ENCODE data around the gene SLMAP. TPM values are rescaled to one million over a fixed set of nuclear protein-coding genes. Genes with fewer than 3 reads are reported as not detected.

Gene SLMAP
- polyA plus RNA-seq, 1 of the 3 experiments (the other 2 are of a cell fraction) = 10.5 TPM

DNA sequence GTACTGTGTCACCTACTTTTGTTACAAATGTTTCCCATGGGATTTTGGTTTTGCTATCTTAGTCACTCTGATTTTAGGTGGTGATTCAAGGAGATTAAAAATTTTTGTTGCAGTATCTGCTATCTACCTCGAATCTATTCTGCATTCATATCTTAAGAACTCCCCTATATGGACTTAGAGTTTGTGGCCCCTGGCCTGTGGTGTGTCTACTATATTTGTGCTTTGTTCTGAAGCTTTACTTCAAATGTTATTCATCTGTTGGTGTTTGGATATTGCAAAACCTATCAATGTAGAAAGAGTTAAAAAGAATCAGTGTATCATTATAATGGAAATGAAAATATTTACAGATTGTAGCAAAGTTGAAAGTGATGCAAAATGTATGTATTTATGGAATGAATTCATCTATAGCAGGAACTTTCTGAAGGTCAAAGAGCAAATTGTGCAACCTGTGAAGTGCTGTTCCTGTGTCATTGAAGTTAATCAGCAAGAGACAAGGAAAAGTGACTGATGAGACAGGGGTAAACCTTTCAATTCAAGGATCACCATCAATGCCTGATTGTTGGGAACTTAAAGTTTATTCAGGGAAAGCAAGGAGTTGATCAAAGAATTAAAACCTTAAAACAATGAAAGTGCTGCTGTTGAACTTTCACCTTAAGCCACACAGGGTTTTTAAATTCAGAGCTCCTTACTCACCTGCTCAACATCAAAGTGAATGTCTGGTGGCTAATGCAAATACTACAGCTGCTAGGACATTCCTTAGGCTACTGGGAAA lies 71.0 kb downstream of the SLMAP start (continued):
- TF ChIP-seq GATA2 (CRISPR knock-in tag; IDR thresholded peaks at IDR 0.05) = no peak

DNA sequence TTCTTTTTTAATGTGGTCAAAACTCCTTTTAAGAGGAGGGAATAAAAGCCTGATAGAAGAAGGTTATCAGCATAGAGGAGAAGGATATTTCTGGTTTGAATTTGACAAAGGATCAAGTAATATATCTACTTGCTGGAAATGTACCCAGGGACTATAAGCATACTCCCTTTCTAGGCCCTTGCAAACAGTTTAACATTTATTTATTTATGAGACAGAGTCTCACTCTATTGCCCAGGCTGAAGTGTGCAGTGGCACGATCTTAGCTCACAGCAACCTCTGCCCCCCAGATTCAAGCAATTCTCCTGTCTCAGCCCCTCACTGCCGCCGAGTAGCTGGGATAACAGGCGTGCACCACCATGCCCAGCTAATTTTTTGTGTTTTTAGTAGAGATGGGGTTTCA lies 71.6 kb downstream of the SLMAP start:
- WGBS (ENCODE audit: low lambda C conversion rate) = 95% methylated on average over 4 of the region's 4 CpGs
- no peak for DNase-seq
- peaks cover 53% of the 10 kb centered on the region for H3K79me2 ChIP-seq (ENCODE audit: insufficient read depth)
- peaks cover 0 to 3% of the 10 kb centered on the region in 2 experiments; a peak in 2 of 4 replicates for H3K4me1 ChIP-seq (ENCODE audit: control insufficient read depth in 1 of 2, insufficient read depth in 2 of 2, low read depth in 1 of 2, low read length in 1 of 2)
- H3K9ac ChIP-seq = no peak overlapping the region
- H3K9me3 ChIP-seq = no peaks in the 10 kb centered on the region
- no peak overlapping the region for H3K4me2 ChIP-seq
- H4K20me1 ChIP-seq (ENCODE audit: insufficient read depth) = peaks cover 6% of the 10 kb centered on the region; the same call in 1 of the 2 replicates
- no peak overlapping the region for H3K4me3 ChIP-seq (ENCODE audit: low read depth in 2 of 2, low read length in 1 of 2)
- H3K36me3 ChIP-seq (replicated peaks in 1 of 2; ENCODE audit: control insufficient read depth in 1 of 2, insufficient read depth in 2 of 2, low read length in 1 of 2) = peaks cover 4% of the 10 kb centered on the region in 2 experiments
- CTCF ChIA-PET = interaction anchor here (1.6 kb wide), 1 partner anchor 12 kb away, joined by 4 read pairs; no protein-coding TSS in a partner anchor
- no peak for TF ChIP-seq GATA2 (CRISPR knock-in tag; IDR thresholded peaks at IDR 0.05)
- H3K27me3 ChIP-seq (ENCODE audit: insufficient read depth) = no peaks in the 10 kb centered on the region
- H3F3A ChIP-seq (replicated peaks; ENCODE audit: insufficient read depth) = peaks cover 3% of the 10 kb centered on the region
- POLR2A ChIA-PET = no interaction called here
- no peak overlapping the region for H3K27ac ChIP-seq (ENCODE audit: low read depth in 2 of 2, low read length in 1 of 2)
- no peak overlapping the region for H2AFZ ChIP-seq (ENCODE audit: low read depth)
- H3K9me2 ChIP-seq = no peaks in the 10 kb centered on the region

DNA sequence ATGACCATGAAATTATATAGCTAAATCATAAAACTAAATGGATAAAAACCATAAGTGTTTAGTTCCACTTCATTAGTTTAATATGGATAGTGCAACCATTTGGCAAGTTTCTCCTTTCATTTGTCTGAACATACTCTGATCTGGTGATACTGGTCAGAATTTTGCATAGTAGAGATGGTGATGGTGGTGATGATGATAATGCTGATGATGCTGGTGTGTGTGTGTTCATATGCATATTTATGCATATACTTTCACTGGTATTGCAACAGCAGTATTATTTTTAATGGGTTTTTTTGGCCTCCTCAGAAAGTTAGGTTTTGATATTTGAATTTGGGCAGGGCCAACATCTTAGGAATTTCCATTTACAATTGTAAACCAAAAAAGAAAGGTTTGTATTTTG lies 76.4 kb downstream of the SLMAP start:
- Histone ChIP-seq H3K27me3 (ENCODE audit: insufficient read depth) (no peaks in the 10 kb centered on the region), H3K4me1 (ENCODE audit: control insufficient read depth in 1 of 2, insufficient read depth in 2 of 2, low read depth in 1 of 2, low read length in 1 of 2) (0 out of 4 replicates have a peak, but pooled peaks cover 0 to 3% of the 10 kb centered on the region in 2 experiments), H3K4me2 (no peak overlapping the region), H3K36me3 (replicated peaks in 1 of 2; ENCODE audit: control insufficient read depth in 1 of 2, insufficient read depth in 2 of 2, low read length in 1 of 2) (peaks cover 4 to 8% of the 10 kb centered on the region in 2 experiments), H2AFZ (ENCODE audit: low read depth) (no peak overlapping the region), H3K79me2 (ENCODE audit: insufficient read depth) (peaks cover 24% of the 10 kb centered on the region), H3K9me2 (no peaks in the 10 kb centered on the region), H3K4me3 (ENCODE audit: low read depth in 2 of 2, low read length in 1 of 2) (no peak overlapping the region), H3K27ac (ENCODE audit: low read depth in 2 of 2, low read length in 1 of 2) (no peak overlapping the region), H3K9ac (no peak overlapping the region), H4K20me1 (ENCODE audit: insufficient read depth) (no peaks in the 10 kb centered on the region), H3F3A (replicated peaks; ENCODE audit: insufficient read depth) (peaks cover 8% of the 10 kb centered on the region), H3K9me3 (no peaks in the 10 kb centered on the region)
- TF ChIP-seq, protein P1, sequence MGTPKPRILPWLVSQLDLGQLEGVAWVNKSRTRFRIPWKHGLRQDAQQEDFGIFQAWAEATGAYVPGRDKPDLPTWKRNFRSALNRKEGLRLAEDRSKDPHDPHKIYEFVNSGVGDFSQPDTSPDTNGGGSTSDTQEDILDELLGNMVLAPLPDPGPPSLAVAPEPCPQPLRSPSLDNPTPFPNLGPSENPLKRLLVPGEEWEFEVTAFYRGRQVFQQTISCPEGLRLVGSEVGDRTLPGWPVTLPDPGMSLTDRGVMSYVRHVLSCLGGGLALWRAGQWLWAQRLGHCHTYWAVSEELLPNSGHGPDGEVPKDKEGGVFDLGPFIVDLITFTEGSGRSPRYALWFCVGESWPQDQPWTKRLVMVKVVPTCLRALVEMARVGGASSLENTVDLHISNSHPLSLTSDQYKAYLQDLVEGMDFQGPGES (IDR thresholded peaks at IDR 0.05; ENCODE audit: low read depth, low read length) = no peak
- TF ChIP-seq MXI1 (IDR thresholded peaks at IDR 0.05; ENCODE audit: low read depth, low read length) (no peak), POLR2AphosphoS5 (IDR thresholded peaks at IDR 0.05; ENCODE audit: low read depth, low read length) (no peak), TEAD4 (IDR thresholded peaks at IDR 0.05; ENCODE audit: borderline replicate concordance, insufficient read depth) (no peak), GABPA (IDR thresholded peaks at IDR 0.05; ENCODE audit: low read depth) (no peak), TAF1 (IDR thresholded peaks at IDR 0.05; ENCODE audit: borderline replicate concordance, low read depth, low read length) (no peak), SIN3A (IDR thresholded peaks at IDR 0.05; ENCODE audit: borderline replicate concordance, low read depth, low read length) (no peak), JUND (IDR thresholded peaks at IDR 0.05) (no peak)
- TF ChIP-seq, protein P2, sequence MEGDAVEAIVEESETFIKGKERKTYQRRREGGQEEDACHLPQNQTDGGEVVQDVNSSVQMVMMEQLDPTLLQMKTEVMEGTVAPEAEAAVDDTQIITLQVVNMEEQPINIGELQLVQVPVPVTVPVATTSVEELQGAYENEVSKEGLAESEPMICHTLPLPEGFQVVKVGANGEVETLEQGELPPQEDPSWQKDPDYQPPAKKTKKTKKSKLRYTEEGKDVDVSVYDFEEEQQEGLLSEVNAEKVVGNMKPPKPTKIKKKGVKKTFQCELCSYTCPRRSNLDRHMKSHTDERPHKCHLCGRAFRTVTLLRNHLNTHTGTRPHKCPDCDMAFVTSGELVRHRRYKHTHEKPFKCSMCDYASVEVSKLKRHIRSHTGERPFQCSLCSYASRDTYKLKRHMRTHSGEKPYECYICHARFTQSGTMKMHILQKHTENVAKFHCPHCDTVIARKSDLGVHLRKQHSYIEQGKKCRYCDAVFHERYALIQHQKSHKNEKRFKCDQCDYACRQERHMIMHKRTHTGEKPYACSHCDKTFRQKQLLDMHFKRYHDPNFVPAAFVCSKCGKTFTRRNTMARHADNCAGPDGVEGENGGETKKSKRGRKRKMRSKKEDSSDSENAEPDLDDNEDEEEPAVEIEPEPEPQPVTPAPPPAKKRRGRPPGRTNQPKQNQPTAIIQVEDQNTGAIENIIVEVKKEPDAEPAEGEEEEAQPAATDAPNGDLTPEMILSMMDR (IDR thresholded peaks at IDR 0.05) = no peak
- TF ChIP-seq, protein P3, sequence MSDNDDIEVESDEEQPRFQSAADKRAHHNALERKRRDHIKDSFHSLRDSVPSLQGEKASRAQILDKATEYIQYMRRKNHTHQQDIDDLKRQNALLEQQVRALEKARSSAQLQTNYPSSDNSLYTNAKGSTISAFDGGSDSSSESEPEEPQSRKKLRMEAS (IDR thresholded peaks at IDR 0.05; ENCODE audit: low read depth) = no peak
- TF ChIP-seq, protein P4, sequence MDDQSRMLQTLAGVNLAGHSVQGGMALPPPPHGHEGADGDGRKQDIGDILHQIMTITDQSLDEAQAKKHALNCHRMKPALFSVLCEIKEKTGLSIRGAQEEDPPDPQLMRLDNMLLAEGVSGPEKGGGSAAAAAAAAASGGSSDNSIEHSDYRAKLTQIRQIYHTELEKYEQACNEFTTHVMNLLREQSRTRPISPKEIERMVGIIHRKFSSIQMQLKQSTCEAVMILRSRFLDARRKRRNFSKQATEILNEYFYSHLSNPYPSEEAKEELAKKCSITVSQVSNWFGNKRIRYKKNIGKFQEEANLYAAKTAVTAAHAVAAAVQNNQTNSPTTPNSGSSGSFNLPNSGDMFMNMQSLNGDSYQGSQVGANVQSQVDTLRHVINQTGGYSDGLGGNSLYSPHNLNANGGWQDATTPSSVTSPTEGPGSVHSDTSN (IDR thresholded peaks at IDR 0.05) = no peak
- no peak for DNase-seq
- ChIA-PET CTCF (interaction anchor here (0.7 kb wide), 1 partner anchor 34 kb away, joined by 3 read pairs; no protein-coding TSS in a partner anchor), POLR2A (no interaction called here)

All from SK-N-SH (cell line).